ENCODE data around the gene ZNF821.
"Not testable (repeated sequence)": the region's sequence is repeated elsewhere in the genome, so short reads cannot be mapped to it uniquely, and the experiment has no call there.

The ZNF821 gene

DNA sequence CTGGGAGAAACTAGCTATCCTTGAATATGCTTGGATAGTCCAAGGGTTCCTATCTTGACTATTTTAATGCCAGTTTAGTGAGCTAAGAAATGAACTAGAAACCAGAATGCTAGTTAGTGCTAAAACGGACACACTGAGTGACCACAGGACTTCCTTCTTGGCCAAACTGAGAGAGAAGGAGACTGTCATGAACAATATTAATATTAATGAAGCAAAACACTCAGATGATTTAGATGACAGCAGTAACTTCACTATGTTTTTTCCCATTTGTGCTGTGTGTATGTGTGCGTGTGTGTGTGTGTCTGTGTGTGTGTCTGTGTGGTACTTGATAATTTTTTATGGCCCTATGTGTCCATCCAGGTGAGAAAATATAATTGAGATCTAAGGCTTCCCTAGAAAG is 40.4 kb downstream of the ZNF821 start:
- TF ChIP-seq, protein P1, sequence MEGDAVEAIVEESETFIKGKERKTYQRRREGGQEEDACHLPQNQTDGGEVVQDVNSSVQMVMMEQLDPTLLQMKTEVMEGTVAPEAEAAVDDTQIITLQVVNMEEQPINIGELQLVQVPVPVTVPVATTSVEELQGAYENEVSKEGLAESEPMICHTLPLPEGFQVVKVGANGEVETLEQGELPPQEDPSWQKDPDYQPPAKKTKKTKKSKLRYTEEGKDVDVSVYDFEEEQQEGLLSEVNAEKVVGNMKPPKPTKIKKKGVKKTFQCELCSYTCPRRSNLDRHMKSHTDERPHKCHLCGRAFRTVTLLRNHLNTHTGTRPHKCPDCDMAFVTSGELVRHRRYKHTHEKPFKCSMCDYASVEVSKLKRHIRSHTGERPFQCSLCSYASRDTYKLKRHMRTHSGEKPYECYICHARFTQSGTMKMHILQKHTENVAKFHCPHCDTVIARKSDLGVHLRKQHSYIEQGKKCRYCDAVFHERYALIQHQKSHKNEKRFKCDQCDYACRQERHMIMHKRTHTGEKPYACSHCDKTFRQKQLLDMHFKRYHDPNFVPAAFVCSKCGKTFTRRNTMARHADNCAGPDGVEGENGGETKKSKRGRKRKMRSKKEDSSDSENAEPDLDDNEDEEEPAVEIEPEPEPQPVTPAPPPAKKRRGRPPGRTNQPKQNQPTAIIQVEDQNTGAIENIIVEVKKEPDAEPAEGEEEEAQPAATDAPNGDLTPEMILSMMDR (IDR thresholded peaks at IDR 0.05; ENCODE audit: control insufficient read depth, extremely low read depth, insufficient read depth): no peak
- no peak for DNase-seq (ENCODE audit: low read depth)
- no peak overlapping the region for H3K4me3 ChIP-seq (ENCODE audit: low read depth, low read length)

DNA sequence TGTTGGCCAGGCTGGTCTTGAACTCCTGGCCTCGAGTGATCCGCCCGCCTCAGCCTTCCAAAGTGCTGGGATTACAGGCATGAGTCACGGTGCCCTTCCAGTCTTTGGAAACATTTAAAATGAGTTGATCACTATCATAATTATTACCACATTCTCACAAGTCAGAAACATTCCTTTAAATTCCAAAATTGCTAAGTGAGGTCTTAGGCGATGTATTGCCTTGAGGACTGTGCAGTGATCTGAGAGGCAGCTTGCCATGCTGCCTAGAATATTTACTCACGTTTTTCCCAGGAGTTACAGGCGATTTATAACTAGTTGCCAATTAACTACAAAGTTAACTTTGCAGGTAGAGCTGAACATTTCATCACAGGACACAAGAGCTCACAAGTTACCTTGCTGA is 43.9 kb downstream of the ZNF821 start:
- no peak overlapping the region for H3K4me3 ChIP-seq (ENCODE audit: low read depth, low read length)
- TF ChIP-seq, protein P1 (IDR thresholded peaks at IDR 0.05; ENCODE audit: control insufficient read depth, extremely low read depth, insufficient read depth): no peak
- DNase-seq (ENCODE audit: low read depth): no peak

DNA sequence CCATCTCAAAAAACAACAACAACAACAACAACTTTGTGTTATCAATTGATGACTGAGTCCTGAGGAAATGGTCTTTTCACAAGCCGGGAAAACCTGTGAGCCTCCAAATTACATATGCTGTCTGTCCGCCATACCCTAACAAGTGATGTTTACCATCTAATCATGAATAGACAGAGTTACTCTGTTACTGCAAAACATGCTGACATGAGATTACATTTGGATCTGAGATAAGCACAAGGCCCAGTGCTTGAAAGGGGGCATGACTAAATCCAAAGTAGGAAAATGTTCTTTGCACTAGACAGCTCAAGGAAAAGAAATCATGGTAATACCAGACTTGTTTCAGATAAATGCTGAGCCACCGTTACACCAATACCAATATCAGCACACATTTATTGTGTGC is 46.8 kb downstream of the ZNF821 start:
- no peak for DNase-seq (ENCODE audit: low read depth)
- TF ChIP-seq, protein P1 (IDR thresholded peaks at IDR 0.05; ENCODE audit: control insufficient read depth, extremely low read depth, insufficient read depth): no peak
- H3K4me3 ChIP-seq (ENCODE audit: low read depth, low read length): no peak overlapping the region

DNA sequence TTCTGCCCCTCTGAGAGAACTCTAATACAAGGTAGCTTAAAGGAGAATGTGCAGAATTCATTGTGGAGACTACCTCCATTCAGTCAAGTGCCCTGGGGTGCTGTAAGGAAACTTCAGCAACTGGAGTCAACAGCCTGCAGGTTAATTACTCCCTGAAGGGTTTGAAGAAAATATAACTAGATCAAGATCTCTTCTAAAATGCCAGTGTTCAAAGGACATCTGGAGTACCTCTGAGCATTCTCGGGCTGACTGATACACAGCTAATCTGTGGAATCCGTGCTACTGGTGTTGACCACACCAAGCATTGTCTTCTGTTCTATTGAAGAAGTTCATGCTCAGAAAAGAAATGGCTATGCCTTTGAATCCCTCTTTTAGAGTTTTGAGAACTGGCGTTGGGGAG is 49.7 kb downstream of the ZNF821 start:
- TF ChIP-seq, protein P1 (IDR thresholded peaks at IDR 0.05; ENCODE audit: control insufficient read depth, extremely low read depth, insufficient read depth): no peak
- H3K4me3 ChIP-seq (ENCODE audit: low read depth, low read length): no peak overlapping the region
- no peak for DNase-seq (ENCODE audit: low read depth)

DNA sequence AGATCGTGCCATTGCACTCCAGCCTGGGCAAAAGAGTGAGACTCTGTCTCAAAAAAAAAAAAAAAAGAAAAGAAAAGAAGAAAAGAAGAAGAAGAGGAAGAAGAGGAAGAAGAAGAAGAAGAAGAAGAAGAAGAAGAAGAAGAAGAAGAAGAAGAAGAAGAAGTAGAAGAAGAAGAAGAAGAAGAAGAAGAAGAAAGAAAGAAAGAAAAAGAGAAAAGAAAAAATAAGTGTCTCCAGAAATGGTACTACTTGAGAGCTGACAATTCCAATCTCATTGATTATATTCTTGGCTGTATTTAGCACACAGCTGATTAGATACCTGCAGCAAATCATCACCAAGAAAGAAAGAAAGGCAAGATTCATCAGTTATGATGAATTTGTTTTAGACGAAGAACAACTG is 51.9 kb downstream of the ZNF821 start:
- H3K4me3 ChIP-seq (ENCODE audit: low read depth, low read length); DNase-seq (ENCODE audit: low read depth): not testable (repeated sequence)

GRCh38 chr16:71831698-71832097 is 52.3 kb downstream of the ZNF821 start:
- DNase-seq (ENCODE audit: low read depth); H3K4me3 ChIP-seq (ENCODE audit: low read depth, low read length): not testable (repeated sequence)

DNA sequence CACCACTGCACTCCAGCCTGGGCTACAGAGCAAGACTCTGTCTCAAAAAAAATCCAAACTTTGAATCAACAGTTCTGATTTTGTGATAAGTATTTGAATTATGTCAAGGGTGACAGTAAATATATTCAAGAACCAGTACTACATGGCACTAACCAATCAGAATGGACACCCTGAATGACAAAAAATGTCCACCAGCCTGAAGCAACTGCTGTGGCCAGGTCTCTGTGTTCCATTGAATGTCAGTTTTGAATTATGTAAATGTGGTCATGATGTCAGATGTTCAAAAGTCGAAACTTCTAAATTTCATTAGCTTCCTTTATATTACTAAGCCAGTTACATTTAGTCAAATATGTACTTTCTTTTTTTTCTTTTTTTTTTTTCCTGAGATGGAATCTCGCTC is 53.6 kb downstream of the ZNF821 start:
- no peak overlapping the region for H3K4me3 ChIP-seq (ENCODE audit: low read depth, low read length)
- TF ChIP-seq, protein P1 (IDR thresholded peaks at IDR 0.05; ENCODE audit: control insufficient read depth, extremely low read depth, insufficient read depth): no peak
- no peak for DNase-seq (ENCODE audit: low read depth)

- TF ChIP-seq, protein P1 (IDR thresholded peaks at IDR 0.05; ENCODE audit: control insufficient read depth, extremely low read depth, insufficient read depth): no peak
These were observed 57.4 kb downstream of the ZNF821 start for GRCh38 chr16:71826533-71827017.

DNA sequence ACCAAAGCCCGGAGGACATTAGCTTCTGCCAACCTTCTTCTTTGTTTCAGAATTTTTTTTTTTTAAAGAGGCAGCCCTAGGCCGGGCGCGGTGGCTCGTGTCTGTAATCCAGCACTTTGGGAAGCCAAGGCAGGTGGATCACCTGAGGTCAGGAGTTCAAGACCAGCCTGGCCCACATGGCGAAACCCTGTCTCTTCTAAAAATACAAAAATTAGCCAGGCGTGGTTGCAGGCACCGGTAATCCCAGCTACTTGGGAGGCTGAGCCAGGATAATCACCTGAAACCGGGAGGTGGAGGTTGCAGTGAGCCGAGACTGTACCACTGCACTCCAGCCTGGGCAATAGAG is 66.9 kb downstream of the ZNF821 start:
- H3K4me3 ChIP-seq (ENCODE audit: low read depth, low read length); DNase-seq (ENCODE audit: low read depth): not testable (repeated sequence)

More at GRCh38 chr16:71826533-71827017, 57.4 kb downstream of the ZNF821 start:
- DNase-seq (ENCODE audit: low read depth): no peak
- H3K4me3 ChIP-seq (ENCODE audit: low read depth, low read length): no peak overlapping the region
